Measurements from ENCODE around the gene SKI.
A peak's percentile ranks its signal among the peaks of the same experiment; 100 is the strongest.

The SKI gene

GRCh38 chr1:2255047-2255419, 26.9 kb downstream of the SKI start:
- H3K4me3 ChIP-seq (ENCODE audit: low read depth, low read length): no peak overlapping the region
- no peak for TF ChIP-seq CTCF (IDR thresholded peaks at IDR 0.05; ENCODE audit: low read depth, low read length)
- in situ Hi-C loops (cut with HindIII; ENCODE audit: low sequenced_read_pairs): no loop called here
- no peak for DNase-seq (ENCODE audit: low read depth, low spot score)

GRCh38 chr1:2255420-2256369, 27.6 kb downstream of the SKI start:
- peak; percentile 71 for DNase-seq (ENCODE audit: low read depth, low spot score)
- TF ChIP-seq CTCF (IDR thresholded peaks at IDR 0.05; ENCODE audit: low read depth, low read length): no peak
- in situ Hi-C loops (cut with HindIII; ENCODE audit: low sequenced_read_pairs): no loop called here
- no peak overlapping the region for H3K4me3 ChIP-seq (ENCODE audit: low read depth, low read length)

- in situ Hi-C loops (cut with HindIII; ENCODE audit: low sequenced_read_pairs): no loop called here
- no peak for TF ChIP-seq CTCF (IDR thresholded peaks at IDR 0.05; ENCODE audit: low read depth, low read length)
- no peak for DNase-seq (ENCODE audit: low read depth, low spot score)
- no peak overlapping the region for H3K4me3 ChIP-seq (ENCODE audit: low read depth, low read length)
These were observed 28.5 kb downstream of the SKI start for GRCh38 chr1:2256435-2257244.

- in situ Hi-C loops (cut with HindIII; ENCODE audit: low sequenced_read_pairs): no loop called here
- DNase-seq (ENCODE audit: low read depth, low spot score): peak; percentile 77
- no peak for TF ChIP-seq CTCF (IDR thresholded peaks at IDR 0.05; ENCODE audit: low read depth, low read length)
- H3K4me3 ChIP-seq (ENCODE audit: low read depth, low read length): no peak overlapping the region
These were observed 29.1 kb downstream of the SKI start for GRCh38 chr1:2257245-2257627.

GRCh38 chr1:2258122-2258681, 30.1 kb downstream of the SKI start:
- in situ Hi-C loops (cut with HindIII; ENCODE audit: low sequenced_read_pairs): no loop called here
- DNase-seq (ENCODE audit: low read depth, low spot score): no peak
- H3K4me3 ChIP-seq (ENCODE audit: low read depth, low read length): no peak overlapping the region
- TF ChIP-seq CTCF (IDR thresholded peaks at IDR 0.05; ENCODE audit: low read depth, low read length): no peak

GRCh38 chr1:2258996-2259395, 30.9 kb downstream of the SKI start:
- DNase-seq (ENCODE audit: low read depth, low spot score): no peak
- TF ChIP-seq CTCF (IDR thresholded peaks at IDR 0.05; ENCODE audit: low read depth, low read length): no peak
- in situ Hi-C loops (cut with HindIII; ENCODE audit: low sequenced_read_pairs): no loop called here
- H3K4me3 ChIP-seq (ENCODE audit: low read depth, low read length): no peak overlapping the region
